ENCODE data around the gene OR4D2.

The OR4D2 gene

GRCh38 chr17:58210922-58211321 is 44.1 kb downstream of the OR4D2 start:
- DNase-seq (ENCODE audit: low read depth): no peak

GRCh38 chr17:58215685-58216084 is 48.9 kb downstream of the OR4D2 start:
- DNase-seq (ENCODE audit: low read depth): no peak

- no peak for DNase-seq (ENCODE audit: low read depth)
Observed at GRCh38 chr17:58217766-58218165, 51.0 kb downstream of the OR4D2 start.

GRCh38 chr17:58219007-58219788 is 52.4 kb downstream of the OR4D2 start, which contains the start of gene MKS1:
TSS of gene MKS1 (minus strand) at chr17:58219255. CDS start at chr17:58219230, 25 bp downstream.
- DNase-seq (ENCODE audit: low read depth): peak; percentile 82

- DNase-seq (ENCODE audit: low read depth): no peak
Observed at GRCh38 chr17:58219789-58220183, 53.0 kb downstream of the OR4D2 start.

Data from stromal cell of bone marrow (primary cell).